B cell (primary cell): ENCODE data around the gene HINT1.
"Not testable (repeated sequence)": the region's sequence is repeated elsewhere in the genome, so short reads cannot be mapped to it uniquely, and the experiment has no call there.

Source experiments
- CTCF ChIP-seq: fragments of 200-600 bp; IDR thresholded peaks from one replicate; pipeline ENCODE4 v1.8.0; 2022; ENCODE audit warnings: antibody characterized with exemption, mild to moderate bottlenecking
- EZH2 ChIP-seq: IDR thresholded peaks from 2 replicates; pipeline ENCODE4 v1.6.1; 2012; ENCODE audit warnings: borderline replicate concordance, low read depth, mild to moderate bottlenecking, moderate library complexity, low read length; ENCODE audit not compliant: insufficient read depth, poor library complexity, severe bottlenecking

DNA sequence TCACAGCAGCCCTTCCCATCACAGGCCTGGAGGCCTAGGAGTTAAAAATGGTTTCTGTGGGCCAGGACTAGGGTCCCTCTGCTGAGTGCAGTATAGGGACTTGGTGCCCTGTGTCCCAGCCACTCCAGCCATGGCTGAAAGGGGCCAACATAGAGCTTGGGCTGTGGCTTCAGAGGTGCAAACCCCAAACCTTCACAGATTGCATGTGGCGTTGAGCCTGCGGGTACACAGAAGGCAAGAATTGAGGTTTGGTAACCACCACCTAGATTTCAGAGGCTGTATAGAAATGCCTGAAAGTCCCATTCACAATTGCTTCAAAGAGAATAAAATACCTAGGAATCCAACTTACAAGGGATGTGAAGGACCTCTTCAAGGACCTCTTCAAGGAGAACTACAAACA lies 37.8 kb downstream of the HINT1 start:
- TF ChIP-seq CTCF, EZH2: not testable (repeated sequence)
